MM.1S (cell line): ENCODE results near the gene SLC12A7.

ENCODE experiments used
- EZH2phosphoT487 ChIP-seq: fragments of 300-600 bp; sonication (generic); IDR thresholded peaks from 2 replicates; pipeline ENCODE4 v1.6.1; 2018; ENCODE audit warnings: antibody characterized with exemption, low read length
- TF ChIP-seq, protein P1 (sequence below): fragments of 300-600 bp; sonication (generic); IDR thresholded peaks from 2 replicates; pipeline ENCODE4 v1.5.1; 2016; ENCODE audit warnings: antibody characterized with exemption, low read length, mixed read lengths

DNA sequence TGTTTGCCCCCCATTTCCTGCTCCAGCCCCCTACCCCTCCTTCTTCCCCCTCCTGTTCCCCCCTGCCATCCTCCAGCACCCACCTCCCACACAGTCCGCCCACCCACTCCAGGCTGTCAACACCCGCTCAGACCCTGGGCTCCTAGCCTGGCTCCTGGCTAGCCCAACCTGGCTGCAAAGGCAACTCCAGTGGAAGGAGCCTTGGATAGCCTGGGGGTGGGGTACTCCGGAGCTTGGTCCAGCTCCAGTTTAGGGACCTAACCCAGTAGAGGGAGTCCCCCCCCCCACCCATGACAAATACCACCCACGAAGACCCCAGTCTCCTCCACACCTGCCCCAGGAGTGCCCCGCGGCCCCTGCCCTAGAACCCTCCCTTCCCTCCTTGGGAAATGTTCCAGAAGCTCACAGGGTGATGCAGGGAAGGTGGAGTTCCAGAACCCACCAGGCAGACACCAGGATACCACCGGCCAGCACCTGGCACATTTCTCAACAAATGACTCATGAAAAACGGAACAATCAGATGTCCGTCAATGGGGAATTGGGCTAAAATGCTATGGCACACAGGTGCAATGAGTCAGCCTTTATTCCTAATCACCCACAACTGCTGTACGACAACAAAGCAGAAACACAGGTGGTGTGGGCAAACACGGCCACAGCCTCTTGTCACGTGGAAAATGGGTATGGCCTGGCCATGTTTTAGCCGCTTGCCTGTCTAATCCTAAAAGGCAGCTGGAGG lies 901 bp upstream of the SLC12A7 start:
- TF ChIP-seq, protein P1, sequence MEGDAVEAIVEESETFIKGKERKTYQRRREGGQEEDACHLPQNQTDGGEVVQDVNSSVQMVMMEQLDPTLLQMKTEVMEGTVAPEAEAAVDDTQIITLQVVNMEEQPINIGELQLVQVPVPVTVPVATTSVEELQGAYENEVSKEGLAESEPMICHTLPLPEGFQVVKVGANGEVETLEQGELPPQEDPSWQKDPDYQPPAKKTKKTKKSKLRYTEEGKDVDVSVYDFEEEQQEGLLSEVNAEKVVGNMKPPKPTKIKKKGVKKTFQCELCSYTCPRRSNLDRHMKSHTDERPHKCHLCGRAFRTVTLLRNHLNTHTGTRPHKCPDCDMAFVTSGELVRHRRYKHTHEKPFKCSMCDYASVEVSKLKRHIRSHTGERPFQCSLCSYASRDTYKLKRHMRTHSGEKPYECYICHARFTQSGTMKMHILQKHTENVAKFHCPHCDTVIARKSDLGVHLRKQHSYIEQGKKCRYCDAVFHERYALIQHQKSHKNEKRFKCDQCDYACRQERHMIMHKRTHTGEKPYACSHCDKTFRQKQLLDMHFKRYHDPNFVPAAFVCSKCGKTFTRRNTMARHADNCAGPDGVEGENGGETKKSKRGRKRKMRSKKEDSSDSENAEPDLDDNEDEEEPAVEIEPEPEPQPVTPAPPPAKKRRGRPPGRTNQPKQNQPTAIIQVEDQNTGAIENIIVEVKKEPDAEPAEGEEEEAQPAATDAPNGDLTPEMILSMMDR = no peak
- TF ChIP-seq EZH2phosphoT487 = no peak
